Non-pigmented ciliary epithelial cell (primary cell): ENCODE measurements around the gene CDNF.
"Not testable (repeated sequence)": the region's sequence is repeated elsewhere in the genome, so short reads cannot be mapped to it uniquely, and the experiment has no call there.

Experiments used
- DNase-seq: peaks from one replicate; pipeline ENCODE4 v3.0.0-alpha.2; 2010; ENCODE audit warnings: low read depth

CDNF gene

DNA sequence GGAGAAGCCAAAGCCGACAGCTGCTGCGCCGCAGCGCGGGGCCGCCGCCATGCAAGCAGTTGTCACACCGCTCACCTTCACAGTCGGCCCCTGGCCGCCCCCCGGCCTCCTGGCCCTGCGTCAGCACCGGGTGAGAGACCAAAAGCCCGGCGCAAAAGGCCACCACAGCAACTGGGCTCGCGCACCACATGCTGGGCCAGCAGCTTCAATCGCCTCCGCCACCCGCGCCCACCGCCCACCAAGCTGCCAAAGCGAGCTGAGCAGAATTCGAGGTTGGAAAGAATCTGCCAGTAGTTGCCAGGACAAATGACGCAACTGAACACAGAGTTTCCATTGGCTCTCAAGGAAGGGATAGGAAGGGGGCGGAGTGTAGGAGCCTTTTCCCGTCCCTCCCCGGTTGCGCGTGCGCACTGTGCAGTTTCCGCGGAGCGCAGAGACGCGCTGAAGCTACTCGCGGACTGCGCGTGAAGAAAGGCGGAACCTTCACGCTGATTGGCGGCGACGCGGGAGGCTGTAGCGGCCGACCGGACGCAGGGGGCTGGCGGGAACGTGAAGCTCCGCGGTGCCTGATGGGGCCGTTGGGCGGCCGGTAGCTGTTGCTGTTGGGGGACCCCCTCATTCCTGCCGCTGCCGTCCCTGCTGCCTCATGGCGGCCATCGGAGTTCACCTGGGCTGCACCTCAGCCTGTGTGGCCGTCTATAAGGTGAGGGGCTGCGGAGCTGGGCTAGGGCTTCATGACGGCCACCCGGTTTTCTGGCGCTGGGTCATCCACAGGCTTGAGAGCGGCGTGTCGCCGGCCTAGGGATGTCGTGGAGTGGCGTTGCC lies at the start of gene CDNF, which contains the start of the genes HSPA14 and MSANTD7:
CDNF (minus strand) TSS at position 281 of the 825 bp plus-strand sequence; CDS start at position 190, 91 bp downstream.
HSPA14 (plus strand) TSS at position 550 of the 825 bp plus-strand sequence; CDS start at position 647, 97 bp downstream.
MSANTD7 (plus strand) TSS at position 550 of the 825 bp plus-strand sequence. CDS start 3,979 bp downstream, outside the sequence.
- peak; percentile 97 for DNase-seq

DNA sequence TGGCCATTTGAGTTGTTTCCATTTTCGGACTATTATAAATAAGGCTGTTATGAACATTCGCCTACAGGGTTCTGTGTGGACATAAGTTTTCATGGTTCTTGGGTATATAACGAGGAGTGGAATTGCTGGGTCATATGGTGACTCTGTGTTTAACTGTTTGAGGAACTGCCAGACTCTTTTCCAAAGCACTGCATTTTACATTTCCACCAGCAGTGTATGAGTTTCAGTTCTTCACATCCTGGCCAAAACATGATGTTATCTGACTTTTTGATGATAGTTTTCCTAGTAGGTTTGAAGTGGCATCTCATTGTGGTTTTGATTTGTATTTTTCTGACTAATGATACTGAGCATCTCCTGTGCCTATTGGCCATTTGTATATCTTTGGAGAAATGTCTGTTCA lies 46.2 kb upstream of the CDNF start:
- no peak for DNase-seq

DNA sequence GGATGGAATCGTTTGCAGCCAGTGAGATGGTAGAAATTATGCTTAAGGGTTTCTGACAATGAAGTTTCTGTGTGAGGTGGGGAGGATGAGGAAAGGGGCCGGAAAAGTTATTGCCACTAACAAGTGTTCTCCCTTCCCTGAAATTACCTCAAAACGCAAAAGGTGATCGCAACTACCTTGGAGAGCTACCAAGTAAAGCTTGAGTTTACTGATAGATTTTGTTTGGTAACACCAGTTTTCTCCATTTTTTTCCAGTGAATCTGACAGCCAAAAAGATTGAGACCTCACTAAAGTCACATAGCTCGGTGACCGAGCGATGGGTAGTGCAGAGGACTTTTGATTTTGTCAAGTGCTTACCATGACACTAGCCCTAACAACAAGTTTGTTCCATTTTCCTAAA lies 42.4 kb upstream of the CDNF start:
- no peak for DNase-seq

DNA sequence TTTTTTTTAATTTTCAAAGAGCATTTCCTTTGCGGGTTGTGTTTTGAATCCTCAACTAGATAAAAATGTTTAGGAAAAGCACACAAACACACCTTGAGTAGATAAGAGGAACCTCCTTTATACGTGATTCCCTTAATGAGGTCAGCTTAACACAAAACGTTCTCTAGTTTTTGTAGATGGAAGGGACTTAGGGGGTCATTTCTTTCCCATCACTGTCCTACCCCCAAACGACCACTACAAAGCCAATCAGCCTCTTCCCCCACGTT lies 42.0 kb upstream of the CDNF start:
- no peak for DNase-seq

DNA sequence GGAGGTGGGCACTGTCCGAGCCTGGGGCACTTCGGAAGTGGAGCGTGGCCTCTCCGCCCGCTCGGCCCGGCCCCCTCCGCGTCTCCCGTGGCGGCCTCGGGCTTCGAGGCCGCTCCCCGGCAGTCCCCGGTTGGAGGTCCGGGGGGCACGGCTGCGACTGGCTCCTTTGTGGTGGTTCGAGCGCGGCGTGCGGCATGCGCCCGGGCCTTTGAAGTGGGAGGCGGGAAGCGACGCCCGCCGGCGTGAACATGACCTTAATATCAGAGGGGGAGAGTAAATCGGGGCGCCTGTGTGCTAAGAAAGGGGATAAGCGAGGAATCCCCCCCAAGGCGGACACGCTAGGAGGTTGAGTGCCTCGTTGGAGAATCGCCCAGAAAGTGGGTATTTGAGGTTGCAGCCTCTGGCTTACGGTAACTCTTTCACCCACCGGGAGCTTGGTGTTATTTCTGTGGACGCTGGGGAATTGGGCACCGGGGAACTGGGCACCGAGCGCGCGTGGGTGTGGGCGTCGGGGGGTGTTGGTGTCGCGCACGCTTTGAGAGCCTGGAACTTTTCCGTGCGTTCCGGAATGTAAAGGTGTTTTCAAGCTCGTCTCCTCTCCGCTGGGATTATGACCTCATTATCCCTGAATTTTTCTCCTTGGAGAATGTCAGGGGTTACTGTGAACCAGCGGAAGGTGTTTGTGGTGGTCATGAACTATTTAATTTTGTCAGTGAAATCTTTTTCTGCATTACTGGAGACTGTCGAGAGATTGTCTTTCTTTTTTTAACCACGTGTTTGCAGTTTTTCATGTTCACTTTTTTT lies 41.5 kb upstream of the CDNF start:
- no peak for DNase-seq

DNA sequence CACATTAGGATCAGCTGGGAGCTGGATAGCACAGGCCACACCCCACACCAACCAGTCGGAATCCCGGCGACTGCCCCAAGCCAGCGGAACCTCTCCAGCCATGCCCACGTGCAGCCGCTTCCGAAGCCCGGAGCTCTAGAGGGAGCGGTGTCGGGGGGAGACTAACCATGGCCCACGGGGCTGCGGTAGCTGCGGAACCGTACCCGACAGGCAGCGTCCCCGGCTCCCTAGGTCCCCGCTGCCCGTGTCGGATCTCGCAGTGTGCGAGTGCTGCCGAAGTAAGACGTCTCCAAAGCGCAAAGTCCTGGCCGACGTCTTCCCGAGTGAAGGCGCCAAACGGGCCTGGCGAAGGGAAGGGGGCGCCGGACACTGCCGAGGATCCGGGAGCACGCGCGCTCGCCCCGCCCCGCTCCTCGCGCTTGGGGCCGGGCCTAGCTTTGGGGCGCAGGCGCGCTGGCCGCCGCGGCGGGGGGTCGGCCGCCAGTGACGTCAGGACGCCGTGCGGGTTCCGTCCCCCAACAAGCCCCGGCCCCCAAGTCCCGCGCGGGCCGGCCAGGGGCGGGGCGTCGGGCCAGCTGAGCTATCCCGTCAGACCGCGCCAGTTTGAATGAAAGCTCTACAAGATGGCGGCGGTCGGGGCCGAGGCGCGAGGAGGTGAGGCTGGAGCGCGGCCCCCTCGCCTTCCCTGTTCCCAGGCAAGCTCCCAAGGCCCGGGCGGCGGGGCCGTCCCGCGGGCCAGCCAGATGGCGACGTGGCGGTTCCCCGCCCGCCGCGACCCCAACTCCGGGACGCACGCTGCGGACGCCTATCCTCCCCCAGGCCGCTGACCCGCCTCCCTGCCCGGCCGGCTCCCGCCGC lies 40.7 kb upstream of the CDNF start, which contains the start of gene SUV39H2:
SUV39H2 (plus strand) TSS at position 601 of the 858 bp plus-strand sequence; CDS start at position 624, 23 bp downstream.
- DNase-seq = peak; percentile 59

DNA sequence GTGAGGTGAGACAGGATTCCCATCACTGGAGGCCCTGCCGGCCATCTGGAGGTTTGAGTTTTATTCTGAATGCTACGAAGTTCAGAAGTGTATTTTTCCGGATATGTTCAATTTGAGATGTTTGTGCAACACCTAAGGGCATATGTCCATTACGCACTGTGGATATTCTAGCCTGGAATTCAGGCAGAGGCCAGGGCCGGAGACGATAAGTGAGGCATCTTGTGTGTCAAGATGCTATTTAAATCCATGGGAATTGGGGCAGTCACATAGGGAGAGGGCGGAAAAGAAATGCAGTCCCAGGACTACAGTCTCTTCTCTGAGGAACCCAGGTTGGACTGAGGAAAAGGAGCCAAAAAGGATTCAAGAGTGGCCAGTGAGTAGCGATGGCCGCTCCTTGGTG lies 38.9 kb upstream of the CDNF start:
- no peak for DNase-seq

DNA sequence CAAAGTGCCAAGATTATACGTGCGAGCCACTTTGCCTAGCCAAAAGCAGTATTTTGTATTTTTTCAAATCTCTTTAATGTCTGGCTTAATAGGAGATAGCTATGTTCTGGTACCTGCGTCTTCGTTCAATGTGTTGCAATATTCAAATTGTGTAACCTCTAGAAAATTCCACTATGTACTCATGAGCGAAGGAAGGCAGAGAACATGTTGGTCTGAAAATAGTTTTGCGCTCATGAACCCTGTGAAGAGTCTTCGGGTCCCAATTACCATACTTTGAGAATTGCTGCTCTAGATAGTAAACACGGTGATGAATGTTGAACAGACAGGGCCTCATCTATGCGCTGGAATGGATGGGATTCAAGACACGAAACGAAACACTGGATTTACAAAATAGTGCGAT lies 38.1 kb upstream of the CDNF start:
- no peak for DNase-seq

DNA sequence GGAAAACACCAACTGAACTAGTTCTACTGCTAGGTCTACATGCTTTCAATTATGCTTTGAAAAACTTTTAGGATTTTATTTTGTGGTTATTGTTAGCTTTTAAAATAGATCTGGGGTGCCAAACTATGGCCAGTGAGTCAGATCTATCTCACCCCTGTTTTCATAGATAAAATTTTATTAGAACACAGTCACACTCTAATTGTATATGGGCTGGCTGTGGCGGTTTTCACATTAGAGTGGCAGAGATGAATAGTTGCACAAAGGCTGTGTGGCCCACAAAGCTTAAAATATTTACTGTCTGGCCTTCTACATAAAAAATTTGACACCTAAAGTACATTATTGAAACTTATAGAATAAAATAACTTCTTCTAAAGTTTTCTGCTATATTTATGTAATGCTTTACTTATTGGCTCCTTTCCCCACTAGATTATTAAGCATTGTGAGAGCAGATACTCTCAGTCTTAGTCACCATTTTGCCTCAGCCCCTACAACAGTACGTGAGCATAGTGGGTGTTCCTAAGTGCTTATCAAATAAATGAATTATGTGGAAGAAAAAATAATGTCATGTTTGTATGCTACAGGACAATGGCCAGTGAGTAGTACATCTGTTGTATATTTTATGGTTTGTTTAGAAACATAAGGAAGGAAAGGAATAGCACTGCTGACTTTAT lies 35.4 kb upstream of the CDNF start:
- DNase-seq = peak; percentile 58

DNA sequence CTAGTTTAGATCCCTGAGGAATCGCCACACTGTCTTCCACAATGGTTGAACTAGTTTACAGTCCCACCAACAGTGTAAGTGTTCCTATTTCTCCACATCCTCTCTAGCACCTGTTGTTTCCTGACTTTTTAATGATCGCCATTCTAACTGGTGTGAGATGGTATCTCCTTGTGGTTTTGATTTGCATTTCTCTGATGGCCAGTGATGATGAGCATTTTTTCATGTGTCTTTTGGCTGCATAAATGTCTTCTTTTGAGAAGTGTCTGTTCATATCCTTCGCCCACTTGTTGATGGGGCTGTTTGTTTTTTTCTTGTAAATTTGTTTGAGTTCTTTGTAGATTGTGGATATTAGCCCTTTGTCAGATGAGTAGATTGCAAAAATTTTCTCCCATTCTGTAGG lies 27.0 kb upstream of the CDNF start:
- DNase-seq = not testable (repeated sequence)

DNA sequence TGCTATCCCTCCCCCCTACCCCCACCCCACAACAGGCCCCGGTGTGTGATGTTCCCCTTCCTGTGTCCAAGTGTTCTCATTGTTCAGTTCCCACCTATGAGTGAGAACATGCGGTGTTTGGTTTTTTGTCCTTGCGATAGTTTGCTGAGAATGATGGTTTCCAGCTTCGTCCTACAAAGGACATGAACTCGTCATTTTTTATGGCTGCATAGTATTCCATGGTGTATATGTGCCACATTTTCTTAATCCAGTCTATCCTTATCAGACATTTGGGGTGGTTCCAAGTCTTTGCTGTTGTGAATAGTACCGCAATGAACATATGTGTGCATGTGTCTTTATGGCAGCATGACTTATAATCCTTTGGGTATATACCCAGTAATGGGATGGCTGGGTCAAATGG lies 26.6 kb upstream of the CDNF start:
- DNase-seq = not testable (repeated sequence)

DNA sequence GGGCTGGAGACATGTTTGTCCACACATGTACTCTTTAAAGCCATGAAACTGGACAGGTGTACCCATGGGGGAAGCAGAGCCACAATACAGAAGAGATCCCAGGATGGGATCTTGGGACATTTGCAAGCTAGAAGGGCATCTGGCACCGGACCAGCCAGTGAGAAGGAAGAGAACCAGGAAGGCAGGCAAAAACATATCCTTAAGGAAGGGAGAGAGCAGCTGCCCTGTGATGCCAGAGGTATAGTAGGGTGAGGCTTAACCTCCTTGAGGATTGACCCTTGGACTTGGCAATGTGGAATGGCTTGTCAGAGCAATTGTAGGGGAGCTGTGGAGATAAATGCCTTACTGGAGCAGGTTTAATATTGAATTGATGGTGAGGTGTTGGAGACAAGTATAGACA lies 23.0 kb upstream of the CDNF start:
- DNase-seq = no peak

DNA sequence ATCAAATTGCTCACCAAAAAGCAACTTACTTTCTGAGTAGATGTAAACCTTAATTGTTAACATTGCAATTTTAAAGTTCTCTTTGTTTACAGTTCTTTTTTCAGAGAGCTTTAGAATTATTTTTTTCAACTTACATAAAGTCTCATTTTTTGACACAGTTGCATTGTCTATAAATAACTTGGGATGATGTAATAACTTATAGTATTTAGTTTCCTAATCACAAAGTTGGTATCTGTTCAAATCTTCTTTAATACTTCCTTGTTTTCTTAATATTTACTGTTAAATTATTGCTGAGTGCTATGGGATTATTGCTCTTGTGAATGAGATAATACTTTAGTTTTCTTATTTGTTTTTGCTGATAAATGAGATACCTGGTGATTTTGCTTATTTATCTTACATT lies 21.9 kb upstream of the CDNF start:
- DNase-seq = no peak

DNA sequence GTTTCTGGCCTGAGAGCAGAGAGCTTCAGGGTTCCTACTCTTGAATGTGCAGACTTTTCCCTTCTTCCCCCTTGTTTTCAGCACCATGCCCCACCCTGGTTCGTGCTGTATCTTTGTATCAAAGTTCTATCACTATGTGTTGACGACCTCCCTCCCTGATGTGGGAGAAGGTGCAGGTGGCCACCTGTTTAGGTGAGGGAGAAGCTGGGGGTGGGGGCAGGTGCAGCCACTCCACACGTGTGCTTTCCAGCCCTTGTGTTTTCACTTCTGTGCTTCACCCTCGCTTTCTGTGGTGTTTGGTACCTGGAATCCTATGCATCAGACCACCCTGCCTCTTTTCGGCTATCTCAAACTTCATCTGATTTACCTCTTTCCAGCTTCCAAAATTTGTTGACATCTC lies 21.2 kb upstream of the CDNF start:
- no peak for DNase-seq

DNA sequence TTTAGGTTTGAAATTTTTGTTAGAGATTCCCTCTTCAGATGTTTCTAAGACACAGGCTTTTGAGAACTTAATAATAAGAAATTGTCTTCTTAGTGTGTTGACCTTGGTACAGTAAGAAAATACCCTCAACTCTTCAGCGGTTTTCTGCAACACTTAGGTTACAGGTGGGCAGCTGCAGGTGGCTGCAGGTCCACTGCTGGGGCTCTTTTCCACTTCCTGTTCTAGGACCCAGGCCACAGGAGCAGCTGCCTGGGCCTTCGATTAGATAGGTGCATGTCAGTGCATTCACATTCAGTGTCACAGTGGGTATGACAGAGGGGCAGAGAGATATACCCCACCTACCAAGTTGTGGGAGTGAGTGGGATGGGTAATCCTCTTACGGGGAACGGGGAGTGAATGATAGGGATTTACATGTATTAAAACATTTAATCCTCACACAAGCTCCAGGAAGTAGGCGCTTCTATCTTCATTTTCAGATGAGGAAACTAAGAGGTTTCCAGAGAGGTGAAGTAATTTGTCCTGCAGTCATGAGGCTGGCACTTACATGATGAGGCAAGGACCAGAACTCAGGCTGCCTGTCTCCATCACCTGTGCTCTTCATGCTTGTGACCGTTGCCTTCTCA lies 20.6 kb upstream of the CDNF start:
- DNase-seq = no peak

DNA sequence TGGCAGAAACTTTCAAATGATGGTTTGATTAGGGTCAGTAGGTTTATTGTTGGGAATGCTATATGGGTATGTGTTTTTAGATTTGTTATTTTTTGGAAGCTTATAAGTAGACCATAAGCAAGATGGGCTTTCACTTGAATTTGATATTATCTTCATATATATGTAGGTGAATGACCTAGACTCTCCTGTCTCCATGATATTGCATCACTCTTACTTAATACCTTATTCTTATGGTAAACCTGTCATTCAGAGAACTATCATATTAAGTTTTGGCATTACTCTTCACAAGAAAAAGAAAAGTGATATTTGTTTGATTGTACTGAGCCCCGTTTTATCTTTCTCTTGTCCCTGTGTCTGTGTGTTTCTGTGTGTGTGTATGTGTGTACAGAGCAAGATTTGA lies 17.6 kb upstream of the CDNF start:
- DNase-seq = no peak

DNA sequence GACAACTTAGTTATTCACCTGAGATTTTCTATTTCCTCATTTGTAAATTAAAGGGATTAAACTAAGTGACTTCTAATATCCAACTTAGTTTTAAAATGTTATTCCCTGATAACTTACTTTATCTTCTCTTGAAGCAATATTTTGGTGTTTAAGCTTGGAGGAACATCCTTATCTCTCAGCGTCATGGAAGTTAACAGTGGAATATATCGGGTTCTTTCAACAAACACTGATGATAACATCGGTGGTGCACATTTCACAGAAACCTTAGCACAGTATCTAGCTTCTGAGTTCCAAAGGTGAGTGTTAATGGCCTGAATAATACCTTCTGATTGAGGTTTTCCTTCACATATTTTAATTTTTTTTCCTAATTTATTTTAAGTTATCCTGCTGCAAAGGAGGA lies 14.4 kb upstream of the CDNF start:
- no peak for DNase-seq

DNA sequence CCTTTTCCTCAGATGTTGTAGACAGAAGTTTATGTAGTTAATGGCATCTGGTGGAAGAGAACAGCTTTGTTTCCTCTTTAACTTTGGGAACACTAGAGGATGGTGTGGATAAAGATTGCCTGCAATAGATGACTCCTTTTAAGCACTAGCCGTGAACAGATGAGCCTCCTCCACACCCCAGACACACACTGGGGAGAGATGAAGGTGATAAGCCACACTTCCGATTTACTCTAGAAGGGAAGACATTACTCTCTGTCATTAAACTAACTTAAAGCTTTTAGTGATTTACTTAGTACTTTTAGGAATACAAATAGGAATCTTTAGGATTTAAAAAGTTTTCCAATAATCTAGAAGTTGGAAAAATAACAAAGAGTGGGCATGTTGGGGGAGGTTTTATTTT lies 7.1 kb upstream of the CDNF start:
- DNase-seq = no peak

DNA sequence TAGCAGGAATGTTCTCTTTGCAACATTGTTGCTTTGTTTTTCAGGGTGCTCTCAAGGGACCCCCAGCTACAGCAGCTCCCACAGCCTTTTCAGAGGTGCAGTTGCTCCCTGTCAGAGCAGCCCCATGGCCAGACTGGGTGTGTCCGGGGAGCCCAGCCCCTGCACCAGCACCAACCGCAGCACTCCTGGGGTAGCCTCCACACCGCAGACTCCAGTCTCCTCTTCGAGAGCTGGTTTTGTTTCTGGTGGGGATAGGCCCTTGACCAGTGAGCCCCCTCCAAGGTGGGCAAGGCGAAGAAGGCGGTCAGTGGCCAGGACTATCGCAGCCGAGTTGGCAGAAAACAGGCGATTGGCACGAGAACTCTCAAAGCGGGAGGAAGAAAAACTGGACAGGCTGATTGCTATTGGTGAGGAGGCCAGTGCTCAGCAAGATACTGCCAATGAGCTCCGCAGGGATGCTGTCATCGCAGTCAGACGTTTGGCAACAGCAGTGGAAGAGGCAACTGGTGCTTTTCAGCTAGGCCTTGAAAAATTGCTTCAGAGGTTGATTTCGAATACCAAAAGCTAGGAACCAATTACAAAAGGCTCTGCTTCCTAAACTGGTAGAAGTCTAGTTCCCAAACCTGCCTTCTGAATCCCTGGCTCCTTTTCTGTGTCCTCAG lies 5.6 kb upstream of the CDNF start:
- no peak for DNase-seq

DNA sequence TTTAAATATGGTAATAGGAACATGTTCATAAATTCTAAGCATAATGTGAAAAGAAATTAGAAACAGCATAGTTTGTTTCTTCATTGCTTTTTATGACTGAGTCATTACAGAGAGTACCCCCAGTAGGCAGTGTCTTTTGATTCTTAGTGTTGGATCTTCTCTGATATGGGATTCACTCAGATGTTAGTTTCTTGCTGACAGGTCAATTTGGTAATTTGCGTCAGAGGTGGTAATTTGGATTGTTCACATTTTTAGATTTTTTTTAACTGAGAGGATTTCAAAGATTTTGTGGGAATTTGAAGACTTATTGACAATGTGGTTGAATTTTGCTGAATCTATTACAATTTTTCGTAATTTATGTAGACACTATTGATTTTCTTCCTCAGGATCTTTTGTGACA lies 2.3 kb upstream of the CDNF start:
- no peak for DNase-seq

DNA sequence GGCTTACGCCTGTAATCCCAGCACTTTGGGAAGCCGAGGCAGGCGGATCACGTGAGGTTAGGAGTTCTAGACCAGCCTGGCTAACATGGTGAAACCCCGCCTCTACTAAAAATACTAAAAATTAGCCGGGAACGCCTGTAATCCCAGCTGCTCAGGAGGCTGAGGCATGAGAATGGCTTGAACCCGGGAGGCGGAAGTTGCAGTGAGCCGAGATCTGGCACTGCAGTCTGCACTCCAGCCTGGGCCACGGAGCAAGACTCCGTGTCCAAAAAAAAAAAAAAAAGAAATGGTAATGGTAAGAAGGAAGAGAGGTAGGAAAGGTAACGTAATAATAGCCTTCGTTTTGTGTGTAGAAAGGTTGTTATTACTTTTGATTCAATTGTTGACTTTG lies 1.5 kb upstream of the CDNF start:
- no peak for DNase-seq
